GM12874 (cell line): ENCODE data around the gene TMEM179B.

Experiments
- TF ChIP-seq, protein P1 (sequence below): IDR thresholded peaks from 2 replicates; pipeline ENCODE4 v1.5.1; 2011; ENCODE audit warnings: low read depth, mild to moderate bottlenecking, control low read depth, low read length, moderate library complexity; ENCODE audit not compliant: insufficient read depth

Gene TMEM179B

DNA sequence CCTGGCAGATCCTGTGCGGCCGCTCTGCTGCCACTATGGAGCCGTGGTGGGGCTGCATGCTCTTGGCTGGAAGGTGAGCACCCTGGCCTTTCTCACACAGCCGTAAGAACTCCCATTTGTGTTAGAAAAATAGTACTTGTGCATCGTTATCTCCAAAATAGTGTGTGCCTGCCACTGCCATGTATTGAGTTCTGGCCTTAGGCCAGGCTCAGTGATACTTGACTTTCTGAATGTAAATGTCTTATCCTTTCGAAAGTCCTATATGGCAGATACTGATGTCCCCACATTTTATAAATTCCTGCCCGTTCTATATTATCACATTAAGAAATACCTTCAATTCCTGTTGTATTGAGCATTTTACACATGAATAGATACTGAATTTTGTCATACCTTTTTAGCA is 4.4 kb upstream of the TMEM179B start:
- TF ChIP-seq, protein P1, sequence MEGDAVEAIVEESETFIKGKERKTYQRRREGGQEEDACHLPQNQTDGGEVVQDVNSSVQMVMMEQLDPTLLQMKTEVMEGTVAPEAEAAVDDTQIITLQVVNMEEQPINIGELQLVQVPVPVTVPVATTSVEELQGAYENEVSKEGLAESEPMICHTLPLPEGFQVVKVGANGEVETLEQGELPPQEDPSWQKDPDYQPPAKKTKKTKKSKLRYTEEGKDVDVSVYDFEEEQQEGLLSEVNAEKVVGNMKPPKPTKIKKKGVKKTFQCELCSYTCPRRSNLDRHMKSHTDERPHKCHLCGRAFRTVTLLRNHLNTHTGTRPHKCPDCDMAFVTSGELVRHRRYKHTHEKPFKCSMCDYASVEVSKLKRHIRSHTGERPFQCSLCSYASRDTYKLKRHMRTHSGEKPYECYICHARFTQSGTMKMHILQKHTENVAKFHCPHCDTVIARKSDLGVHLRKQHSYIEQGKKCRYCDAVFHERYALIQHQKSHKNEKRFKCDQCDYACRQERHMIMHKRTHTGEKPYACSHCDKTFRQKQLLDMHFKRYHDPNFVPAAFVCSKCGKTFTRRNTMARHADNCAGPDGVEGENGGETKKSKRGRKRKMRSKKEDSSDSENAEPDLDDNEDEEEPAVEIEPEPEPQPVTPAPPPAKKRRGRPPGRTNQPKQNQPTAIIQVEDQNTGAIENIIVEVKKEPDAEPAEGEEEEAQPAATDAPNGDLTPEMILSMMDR, result no peak

DNA sequence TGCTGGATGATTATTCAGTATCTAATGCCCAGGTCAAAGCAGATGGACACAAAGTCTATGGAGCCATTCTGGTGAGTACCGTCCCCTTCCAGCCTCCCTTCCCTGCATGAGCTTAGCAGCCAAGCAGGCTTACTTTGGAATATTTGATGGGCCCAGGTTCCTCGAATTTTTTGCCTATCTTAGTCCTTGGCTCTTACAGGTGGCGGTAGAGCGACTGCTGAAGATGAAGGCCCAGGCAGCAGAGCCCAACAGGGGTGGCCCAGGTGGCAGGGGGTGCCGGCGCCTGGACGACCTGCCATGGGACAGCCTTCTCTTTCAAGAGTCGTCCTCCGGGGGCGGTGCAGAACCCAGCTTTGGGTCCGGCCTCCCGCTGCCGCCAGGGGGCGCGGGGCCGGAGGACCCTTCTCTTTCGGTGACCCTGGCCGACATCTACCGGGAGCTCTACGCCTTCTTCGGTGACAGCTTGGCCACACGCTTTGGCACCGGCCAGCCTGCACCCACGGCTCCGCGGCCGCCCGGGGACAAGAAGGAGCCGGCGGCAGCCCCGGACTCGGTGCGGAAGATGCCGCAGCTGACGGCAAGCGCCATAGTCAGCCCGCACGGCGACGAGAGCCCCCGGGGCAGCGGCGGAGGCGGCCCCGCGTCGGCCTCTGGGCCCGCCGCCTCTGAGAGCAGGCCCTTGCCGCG is 741 bp upstream of the TMEM179B start:
- TF ChIP-seq, protein P1, result peak; percentile 100

DNA sequence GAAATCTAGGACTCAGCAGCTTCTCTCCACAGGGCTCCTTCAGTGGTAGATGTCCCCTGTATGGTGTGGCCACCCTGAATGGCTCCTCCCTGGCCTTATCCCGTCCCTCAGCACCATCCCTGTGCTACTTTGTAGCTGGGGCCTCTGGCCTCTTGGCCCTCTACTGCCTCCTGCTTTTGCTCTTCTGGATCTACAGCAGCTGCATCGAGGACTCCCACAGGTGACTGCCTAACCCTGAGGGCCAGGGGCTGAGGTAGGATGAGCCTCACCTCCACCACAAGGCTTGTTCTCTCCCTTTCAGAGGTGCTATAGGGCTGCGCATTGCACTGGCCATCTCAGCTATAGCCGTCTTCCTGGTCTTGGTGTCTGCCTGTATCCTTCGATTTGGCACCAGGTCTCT is 1.8 kb downstream of the TMEM179B start:
- TF ChIP-seq, protein P1, result no peak

DNA sequence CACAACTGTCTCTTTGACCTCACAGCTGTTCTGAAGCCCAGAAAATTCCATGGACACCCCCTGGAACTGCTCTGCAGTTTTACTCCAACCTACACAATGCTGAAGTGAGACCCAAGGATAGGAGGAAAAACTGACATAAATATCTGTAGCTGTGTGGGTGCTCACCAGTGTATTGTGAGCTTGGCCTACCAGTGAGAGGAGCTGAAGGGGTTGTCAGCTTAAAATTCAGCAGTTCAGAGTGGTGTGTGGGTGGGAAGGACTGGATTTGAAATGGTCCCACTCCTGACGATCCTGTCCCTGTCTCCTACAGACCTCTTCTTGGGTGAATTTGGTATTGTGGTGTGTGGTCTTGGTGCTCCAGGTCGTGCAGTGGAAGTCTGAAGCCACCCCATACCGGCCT is 2.4 kb downstream of the TMEM179B start:
- TF ChIP-seq, protein P1, result no peak

DNA sequence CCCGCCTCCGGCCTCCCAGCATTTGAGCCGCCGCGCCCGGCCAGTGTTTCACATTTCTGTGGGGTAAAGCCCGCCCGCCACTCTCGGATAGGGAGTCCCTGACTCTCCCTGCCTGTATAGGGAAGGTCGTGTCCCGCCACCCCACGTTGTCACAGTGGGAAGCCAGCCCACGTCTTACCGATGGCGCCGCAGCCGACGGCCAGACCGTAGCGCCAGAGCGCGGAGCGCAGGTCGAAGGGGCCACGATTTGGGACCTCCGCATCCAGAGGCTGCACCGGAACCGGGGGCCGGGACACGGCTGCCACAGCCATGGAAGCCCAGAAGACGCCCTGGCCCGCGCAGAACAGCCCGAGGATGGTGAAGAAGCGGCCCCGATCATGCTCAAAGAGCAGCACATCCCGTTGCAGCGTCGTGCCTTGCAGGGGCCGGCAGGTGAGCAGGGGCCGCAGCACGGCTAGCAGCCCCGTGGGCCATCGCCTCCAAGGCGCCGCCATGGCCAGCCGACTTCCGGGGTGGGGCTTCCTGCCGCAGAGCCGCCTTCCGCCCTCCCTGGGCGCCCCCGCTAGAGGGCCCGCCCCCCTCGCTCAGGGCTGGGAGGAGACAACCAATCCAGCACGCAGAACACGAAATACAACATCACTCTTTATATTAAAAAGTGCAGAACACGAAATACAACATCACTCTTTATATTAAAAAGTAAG is 4.4 kb downstream of the TMEM179B start, which contains the start of gene TMEM223:
Gene TMEM223, minus strand, starts transcription at position 506 of the 701 bp plus-strand sequence. Its CDS starts 12 bp downstream, at position 494.
- TF ChIP-seq, protein P1, result peak; percentile 21; the same call in 1 of the 2 replicates

DNA sequence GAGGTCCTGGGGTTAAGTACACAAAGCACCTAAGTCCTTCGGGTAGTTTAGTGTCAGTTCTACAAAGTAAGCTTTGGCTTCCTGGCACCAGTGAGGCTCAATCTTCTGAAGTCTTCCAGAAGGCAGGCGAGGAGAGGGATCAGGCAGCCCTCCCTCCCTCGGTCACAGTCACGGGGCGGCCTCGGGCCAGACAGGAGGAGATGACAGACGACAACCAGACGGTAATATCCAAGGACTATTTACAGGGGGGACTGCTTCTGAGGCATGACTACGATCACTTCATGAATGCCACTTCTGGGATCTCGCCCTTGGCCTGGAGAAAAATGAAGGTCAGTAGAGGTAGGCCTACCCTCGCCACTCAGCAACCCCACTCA is 5.0 kb downstream of the TMEM179B start:
- TF ChIP-seq, protein P1, result no peak

DNA sequence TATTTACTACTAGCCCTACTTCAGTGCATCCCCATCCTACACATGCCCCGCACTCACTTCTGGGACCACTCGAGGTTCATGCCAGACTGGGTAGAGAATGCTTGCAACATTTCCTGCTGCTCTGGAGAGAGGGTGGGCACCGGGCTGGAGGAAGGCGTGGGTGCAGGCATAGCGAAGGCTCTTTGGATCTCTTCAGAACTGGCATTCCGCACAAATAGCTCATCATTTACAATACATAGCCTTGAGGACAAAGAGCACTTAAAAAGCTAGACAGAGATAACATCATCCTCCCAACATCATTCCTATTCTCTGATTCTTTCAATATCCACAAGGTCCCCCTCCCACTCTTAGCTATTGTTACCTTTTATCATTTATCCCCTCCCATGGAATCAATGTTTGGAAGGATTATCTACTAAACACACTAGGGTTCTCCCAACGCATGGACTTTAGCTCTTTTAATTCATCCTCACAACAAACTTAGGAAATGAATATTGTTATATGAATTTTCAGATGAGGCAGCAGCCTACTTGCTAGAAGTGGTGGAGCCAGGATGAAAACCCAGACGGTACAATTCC is 7.1 kb downstream of the TMEM179B start:
- TF ChIP-seq, protein P1, result no peak
